Hindlimb muscle (tissue), 1 donor: ENCODE measurements around the gene GPR15. TPM values are rescaled to one million over a fixed set of nuclear protein-coding genes. Genes with fewer than 3 reads are reported as not detected.

Experiments
- DNase-seq: peaks from one replicate; pipeline ENCODE4 v3.0.0-alpha.2; 2013
- polyA plus RNA-seq: library from polyadenylated mRNA; unstranded; fragments of 120-200 nt; gene quantifications from one replicate; pipeline ENCODE4 v1.2.1, GENCODE V29; 2013; ENCODE audit not compliant: insufficient read length

Gene GPR15
- polyA plus RNA-seq: not detected

DNA sequence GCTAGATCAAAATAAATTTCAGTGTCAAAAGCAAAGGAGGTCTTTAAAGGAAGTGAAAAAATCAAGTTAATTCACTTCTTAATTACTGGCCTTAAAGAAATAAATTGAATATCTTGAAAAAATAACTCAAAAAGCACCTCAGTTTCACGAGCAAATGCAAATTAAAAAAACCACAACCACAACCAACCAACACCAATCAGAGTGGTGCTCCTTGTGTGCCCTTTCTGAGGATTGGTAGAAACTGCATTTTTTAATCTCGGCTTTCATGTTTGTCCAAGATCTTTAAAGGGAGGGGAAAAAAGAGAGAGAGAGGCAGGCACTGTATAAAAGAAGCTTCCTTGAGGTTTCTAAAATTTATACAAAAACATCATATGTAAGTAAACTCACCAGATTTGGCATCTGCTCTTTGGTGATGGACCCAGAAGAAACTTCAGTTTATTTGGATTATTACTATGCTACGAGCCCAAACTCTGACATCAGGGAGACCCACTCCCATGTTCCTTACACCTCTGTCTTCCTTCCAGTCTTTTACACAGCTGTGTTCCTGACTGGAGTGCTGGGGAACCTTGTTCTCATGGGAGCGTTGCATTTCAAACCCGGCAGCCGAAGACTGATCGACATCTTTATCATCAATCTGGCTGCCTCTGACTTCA lies at the start of gene GPR15:
TSS of gene GPR15 (plus strand) at position 357 of the 653 bp plus-strand sequence. CDS start at position 413, 56 bp downstream.
- DNase-seq: no peak

DNA sequence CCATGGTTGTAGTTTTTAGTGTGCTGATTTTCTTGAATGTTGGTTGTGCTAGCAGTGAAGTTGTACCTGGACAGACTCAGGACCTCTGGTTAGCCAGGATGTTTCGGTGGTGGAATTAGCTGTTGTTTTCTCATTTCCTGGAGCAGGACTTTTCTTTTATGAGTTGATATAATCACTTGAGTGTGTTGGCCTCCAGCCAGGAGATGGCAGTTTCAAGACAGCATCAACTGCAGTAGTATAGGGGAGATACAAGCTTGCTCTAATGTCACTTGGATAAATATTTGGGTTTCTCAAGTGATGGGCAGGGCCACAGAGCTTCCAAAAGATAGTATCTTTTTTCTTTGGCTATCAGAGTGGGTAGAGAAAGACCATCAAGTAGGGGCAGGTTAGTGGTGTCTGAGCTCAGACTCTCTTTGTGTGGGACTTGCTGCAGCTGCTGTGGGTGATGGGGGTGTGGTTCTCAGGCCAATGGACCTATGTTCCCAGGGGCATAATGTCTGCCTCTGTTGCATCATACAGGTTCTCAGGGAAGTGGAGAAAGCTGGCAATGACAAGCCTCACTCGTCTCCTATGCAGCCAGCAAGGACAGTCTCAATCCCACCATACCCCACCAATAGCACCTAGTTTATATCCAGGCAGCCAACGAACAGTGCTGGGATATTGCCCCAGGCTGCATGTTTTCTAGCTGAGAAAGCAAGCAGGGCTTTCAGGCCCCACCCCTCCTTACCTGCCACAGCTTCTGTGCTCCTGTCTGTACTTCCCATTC lies 48.9 kb upstream of the GPR15 start:
- no peak for DNase-seq

DNA sequence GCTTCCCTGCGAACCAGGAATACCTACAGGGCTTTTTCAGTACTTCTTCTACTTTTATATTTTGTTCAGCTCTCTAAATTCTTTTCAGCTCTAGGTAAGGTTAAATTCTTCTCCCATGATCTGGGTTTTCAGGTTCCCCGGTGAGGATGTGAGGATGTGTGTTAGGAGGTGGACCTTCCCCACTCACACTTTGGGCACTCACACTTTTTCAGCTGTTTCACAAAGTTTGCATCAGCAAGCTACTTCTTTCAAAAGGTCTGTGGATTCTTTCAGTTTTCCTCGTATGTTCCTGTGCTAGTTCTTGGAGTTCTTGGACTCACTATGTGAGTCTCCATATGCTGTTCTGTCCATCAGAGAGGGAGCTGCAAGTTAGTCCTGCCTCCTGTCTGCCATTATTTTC lies 48.2 kb upstream of the GPR15 start:
- no peak for DNase-seq

DNA sequence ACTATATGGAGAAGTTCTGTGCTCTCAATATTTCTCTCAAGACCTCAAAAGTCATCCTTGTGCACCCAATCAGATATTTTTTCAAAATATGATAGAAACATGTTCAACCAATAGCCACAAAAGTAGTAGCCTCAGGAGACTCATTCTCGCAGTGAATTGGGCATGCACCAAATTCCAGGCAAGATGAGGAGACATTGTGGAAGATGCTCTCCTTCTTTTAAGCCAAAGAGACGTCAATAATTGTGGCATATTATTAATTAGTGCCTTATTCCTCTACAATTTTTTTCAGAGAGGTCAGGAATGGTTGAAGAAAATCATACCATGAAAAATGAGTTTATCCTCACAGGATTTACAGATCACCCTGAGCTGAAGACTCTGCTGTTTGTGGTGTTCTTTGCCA lies 34.4 kb upstream of the GPR15 start, which contains the start of gene OR5K2:
TSS of gene OR5K2 (plus strand) at position 301 of the 400 bp plus-strand sequence. CDS start at position 301, 0 bp downstream.
- DNase-seq: no peak

DNA sequence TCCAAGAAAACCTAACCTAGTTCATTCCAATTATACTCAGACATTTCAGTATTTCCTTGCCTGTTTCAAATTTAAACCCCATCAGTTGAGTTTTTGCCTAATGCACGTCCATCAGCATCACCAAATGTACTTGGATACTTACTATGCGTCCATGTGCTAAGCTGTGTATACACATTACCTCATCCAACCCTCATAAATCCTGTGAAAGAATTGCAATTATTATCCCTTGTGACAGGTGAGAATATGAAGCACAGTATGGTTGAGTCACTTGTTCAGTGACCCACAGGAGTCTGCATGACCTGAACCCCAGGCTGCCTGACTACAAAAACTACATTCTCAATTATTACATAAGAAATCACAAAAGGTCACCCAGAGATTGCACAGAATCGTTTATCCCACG lies 31.8 kb upstream of the GPR15 start:
- DNase-seq: no peak

DNA sequence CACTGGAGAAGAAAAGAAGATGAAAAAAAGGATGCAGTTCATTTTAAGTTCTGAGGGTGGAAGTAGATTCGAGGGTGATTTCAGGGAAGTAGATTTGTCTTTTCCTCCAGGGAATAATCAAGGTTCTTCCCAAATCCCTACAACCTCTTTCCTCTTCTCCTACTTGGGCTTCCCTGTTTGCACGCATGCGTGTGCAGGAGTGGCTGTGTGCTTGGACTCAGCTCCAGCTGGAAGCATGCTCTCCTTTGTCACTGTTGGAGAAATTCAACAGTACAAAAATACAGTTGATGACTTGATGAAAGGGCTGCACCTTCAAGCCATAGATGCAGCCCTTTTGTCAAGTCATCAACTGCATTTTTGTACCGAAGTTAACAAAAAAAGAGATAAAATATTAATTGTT lies 30.5 kb upstream of the GPR15 start:
- DNase-seq: no peak

- no peak for DNase-seq
Observed at GRCh38 chr3:98501863-98502576, 29.8 kb upstream of the GPR15 start.

GRCh38 chr3:98504539-98504938 lies 27.2 kb upstream of the GPR15 start:
- no peak for DNase-seq

DNA sequence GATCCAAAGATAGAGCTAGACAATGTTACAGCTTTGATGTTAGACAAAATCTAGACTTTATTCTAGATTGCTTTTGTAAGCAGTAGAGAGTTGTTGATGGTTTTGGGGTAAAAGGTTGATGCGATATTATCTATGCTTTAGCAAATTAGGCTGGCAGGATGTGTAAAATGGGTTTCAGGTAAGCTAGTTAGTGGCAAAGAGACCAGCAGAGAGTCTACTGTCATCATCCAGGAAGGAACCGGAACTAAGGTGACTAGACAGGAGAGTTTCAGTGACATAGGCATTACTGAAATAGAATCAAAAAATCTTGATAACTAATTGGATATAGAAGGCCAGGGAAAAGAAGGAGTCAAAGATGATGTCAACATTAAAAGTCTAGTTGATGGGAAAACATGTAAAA lies 23.2 kb upstream of the GPR15 start:
- DNase-seq: no peak

DNA sequence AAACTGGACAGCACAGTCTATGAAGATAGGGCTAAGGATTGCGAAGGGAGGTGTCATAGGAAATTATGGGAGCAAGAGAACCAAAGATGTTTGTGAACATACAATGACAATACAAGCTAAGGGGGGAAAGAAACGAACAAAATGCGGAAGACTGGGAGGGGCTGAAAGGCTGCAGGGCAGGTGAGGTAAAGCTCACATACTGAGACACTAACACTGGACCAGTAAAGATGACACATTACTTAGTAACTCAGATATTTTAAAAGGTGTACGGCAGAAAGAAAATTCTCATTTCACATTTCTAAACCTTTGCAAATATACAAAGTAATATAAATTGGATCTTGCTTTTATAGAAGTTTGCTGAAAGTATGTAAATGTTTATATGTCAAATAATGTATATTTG lies 19.2 kb upstream of the GPR15 start:
- DNase-seq: no peak

DNA sequence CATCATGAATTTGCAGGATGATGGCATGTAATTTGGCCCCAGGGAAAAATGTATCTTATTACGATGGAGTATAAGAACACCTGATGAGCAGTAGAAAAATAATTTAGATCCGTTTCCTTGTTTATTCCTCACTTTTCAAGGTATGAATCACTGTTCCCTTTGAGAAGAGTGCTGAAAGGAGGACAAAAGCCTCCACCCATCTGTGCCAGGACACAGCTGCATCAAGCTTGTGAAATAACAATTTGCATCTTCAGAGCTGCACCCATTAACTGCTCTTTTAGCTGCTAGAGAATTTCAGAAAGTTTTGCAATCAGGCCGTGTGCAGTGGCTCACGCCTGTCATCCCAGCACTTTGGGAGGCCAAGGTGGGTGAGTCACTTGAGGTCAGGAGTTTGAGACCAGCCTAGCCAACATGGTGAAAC lies 18.7 kb upstream of the GPR15 start:
- no peak for DNase-seq

- DNase-seq: no peak
Observed at GRCh38 chr3:98513736-98514135, 18.0 kb upstream of the GPR15 start.

GRCh38 chr3:98514948-98515347 lies 16.8 kb upstream of the GPR15 start:
- no peak for DNase-seq

DNA sequence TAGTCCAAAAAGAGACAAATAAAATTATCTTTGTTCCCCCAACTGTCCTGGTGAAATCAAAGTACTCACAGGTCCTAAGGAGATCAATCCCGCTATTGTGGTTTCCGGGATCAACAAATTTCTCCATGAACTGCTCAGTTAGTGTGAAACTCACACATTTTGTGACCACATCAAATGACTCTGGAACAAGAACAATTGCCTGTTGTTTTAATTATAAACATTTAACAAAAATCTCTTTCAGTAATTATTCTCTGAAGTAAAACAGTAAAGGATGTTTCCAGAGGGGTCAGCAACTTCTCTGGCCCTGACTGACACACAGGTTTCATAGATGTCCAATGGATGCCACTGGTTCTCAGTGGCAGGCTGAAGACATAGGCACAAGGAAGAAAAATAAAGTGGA lies 13.0 kb upstream of the GPR15 start:
- DNase-seq: no peak

DNA sequence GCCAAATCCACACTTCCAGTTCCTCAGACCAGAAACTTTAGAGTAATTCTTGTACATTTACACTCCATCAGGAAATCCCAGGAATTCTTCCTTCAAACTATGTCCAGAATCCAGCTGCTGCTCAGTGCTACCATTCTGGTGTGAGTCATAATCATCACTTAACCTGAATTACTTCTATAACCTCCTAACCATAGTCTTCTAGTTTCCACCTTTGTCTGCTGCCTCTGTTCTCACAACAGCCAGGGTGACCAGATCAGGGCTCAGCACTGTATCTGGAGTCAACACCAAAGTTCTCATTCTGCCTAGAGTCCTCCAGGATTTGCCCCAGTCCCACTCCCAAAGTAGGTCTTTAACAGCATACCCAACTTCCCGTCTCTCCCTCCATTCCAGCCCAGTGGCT lies 12.4 kb upstream of the GPR15 start:
- no peak for DNase-seq

- peak; percentile 1 for DNase-seq
Observed at GRCh38 chr3:98521897-98522543, 9.8 kb upstream of the GPR15 start.

- DNase-seq: peak; percentile 98
Observed at GRCh38 chr3:98522544-98523281, 9.1 kb upstream of the GPR15 start, which contains the start of gene CLDND1. CLDND1 (minus strand) TSS chr3:98522902; CDS start chr3:98521424, 1,478 bp downstream.

- DNase-seq: no peak
Observed at GRCh38 chr3:98525494-98525893, 6.3 kb upstream of the GPR15 start.

DNA sequence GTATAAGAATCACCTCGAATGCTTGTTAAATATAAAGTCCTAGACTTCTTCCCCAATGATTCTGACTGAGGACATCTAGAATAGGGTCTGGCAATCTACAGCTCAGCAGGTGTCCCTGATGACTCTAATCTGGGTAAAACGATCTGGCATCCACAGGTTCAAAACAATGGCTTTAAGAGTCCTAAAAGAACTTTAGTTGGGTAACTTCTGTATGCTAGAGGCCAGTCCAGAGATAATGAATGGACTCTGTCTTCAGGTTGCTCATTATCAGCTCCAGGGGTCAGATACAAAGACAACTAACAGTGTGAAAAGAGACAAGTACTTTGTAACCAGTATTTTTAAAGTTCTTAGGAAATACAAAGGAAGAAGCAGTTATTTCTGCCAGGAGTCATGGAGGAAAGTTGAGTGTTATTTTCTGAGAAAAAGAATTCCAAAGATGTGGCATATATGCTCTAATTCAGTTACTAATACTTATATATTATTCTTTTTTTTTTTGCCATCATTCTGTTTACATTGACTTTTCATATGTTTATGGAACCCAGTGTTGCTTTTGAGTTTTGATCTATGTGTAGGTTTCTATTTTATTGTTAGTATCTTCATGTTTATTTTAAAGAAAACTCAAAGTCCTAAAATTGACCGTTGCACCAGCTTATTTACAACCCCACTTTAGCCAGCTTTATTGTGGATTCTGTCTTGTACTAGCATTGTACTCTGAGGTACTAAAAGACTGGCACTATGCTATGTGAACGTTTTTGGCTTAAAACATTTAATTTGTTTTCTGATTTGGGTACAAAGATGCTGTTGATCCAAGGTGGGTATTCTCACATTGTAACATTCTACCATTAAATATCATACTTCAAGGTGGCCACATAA lies 3.1 kb upstream of the GPR15 start:
- no peak for DNase-seq

DNA sequence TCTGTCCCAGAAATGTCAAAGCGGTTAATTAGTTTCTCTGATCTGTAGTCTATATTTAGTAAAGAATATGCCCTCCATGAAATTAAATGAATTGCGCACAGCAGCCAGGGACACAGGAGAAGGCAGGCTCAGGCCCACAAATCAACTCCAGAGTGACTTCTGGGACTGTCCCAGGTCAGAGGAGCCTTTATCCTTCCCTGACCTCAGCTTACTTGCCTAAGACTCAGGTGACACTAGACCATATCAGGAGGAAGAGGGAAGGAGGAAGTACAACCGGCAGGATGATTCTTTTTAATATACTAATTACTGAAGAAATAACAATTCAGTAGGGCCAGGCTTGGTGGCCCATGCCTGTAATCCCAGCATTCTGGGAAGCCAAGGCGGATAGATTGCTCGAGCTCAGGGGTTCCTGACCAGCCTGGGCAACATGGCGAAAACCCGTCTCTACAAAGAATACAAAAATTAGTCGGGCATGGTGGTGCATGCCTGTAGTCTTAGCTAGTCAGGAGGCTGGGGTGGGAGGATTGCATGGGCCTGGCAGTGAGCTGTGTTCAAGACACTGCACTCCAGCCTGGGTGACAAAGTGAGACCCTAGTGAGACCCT lies 1.8 kb upstream of the GPR15 start:
- no peak for DNase-seq

- DNase-seq: no peak
Observed at GRCh38 chr3:98530676-98531075, 1.1 kb upstream of the GPR15 start.
